Epithelial cell of esophagus (primary cell): ENCODE results near the gene MPL.
A peak's percentile ranks its signal among the peaks of the same experiment; 100 is the strongest.
"Not testable (repeated sequence)": the region's sequence is repeated elsewhere in the genome, so short reads cannot be mapped to it uniquely, and the experiment has no call there.

Experiments used
- DNase-seq: peaks from one replicate; pipeline ENCODE4 v3.0.0; 2010; ENCODE audit warnings: low read depth
- H3K4me3 ChIP-seq: 2 replicates; pipeline ENCODE4 v1.5.1; 2011; ENCODE audit warnings: mild to moderate bottlenecking, low read length, control low read depth
- CTCF ChIP-seq: IDR thresholded peaks from 2 replicates; pipeline ENCODE4 v1.5.1; 2011; ENCODE audit warnings: low read depth, mild to moderate bottlenecking, low read length, control low read depth, inconsistent platforms; ENCODE audit not compliant: insufficient read depth; ENCODE audit errors: missing control alignments

The MPL gene

DNA sequence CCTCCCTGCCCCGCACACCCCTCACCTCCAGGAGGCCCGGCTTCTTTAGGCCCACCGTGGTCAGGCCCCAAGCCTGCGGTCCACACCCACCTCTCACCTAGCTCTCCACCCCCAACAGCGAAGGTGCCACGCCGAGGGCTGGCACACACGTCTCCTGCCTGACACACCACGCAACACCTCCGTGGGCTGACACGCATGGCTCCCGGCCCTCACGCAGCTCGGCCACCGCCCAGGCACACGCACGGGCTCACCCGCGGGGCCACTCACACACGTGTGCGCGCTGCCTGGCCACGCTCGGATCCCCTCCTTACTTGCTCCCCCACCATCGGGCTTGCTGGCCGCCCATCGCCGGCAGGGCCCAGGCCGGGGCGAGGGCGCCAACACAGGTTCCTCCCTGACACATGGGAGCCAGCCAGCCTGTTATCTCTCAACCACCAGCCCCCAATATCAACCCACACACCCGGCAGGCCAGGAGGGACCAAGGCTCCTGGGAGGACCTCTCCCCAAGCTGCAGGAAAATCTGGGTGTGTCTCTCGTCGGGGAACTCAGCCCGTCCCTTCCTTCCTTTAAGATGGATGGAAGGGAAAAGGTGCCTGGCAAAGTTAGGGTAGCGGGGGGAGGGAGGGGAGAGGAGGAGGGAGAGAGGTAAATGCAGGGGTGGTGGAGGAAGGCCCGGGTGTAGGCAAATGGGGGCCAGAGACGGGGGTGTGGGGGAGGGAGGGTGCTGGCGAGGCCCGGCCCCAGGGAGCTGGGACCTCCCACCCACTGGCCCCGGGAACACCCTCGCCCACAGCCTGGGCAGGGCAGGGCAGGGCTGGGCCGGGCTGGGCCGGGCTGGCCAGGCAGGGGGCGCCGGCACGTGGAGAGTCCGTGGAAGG is 29.6 kb downstream of the MPL start:
- no peak for TF ChIP-seq CTCF
- peak overlapping the region; percentile 75 for H3K4me3 ChIP-seq
- DNase-seq = peak; percentile 72

GRCh38 chr1:43367904-43368645 is 30.5 kb downstream of the MPL start, which contains the start of gene ELOVL1:
ELOVL1 (minus strand) TSS chr1:43368011; CDS start chr1:43365609, 2,402 bp downstream.
- peak; percentile 92 for DNase-seq
- peak within 1 kb of the TSS; percentile 75 for H3K4me3 ChIP-seq
- peak; percentile 23 for TF ChIP-seq CTCF

GRCh38 chr1:43368646-43369020 is 31.0 kb downstream of the MPL start:
- TF ChIP-seq CTCF = no peak
- peak overlapping the region; percentile 48 for H3K4me3 ChIP-seq
- no peak for DNase-seq

DNA sequence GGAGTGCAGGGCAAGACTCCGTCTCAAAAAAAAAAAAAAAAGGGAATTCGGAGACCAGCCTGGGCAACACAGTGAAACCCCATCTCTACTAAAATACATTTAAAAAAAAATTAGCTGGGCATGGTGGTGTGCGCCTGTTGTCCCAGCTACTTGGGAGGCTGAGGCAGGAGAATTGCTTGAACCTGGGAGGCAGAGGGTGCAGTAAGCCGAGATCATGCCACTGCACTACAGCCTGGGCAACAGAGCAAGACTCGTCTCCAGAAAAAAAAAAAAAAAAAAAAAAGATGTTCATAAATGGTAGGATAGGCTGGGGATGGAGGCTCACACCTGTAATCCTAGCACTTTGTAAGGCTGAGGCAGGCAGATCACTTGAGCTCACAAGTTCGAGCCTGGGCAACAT is 32.2 kb downstream of the MPL start:
- not testable (repeated sequence) for H3K4me3 ChIP-seq, DNase-seq

- no peak for DNase-seq
- H3K4me3 ChIP-seq = no peak overlapping the region
- TF ChIP-seq CTCF = no peak
Observed at GRCh38 chr1:43370564-43370963, 32.9 kb downstream of the MPL start.

- no peak for DNase-seq
- TF ChIP-seq CTCF = no peak
- H3K4me3 ChIP-seq = no peak overlapping the region
Observed at GRCh38 chr1:43372172-43372571, 34.6 kb downstream of the MPL start.
